Testis (tissue), 2 donors: ENCODE results near the gene CDKAL1.

Experiments used
- POLR2A ChIP-seq: fragments of 450-650 bp; IDR thresholded peaks from one replicate; pipeline ENCODE4 v1.6.1; 2017; ENCODE audit warnings: antibody characterized with exemption, mild to moderate bottlenecking, moderate library complexity
- TF ChIP-seq, protein P1 (sequence below), 3 experiments: fragments of 450-650 bp in 2 of 3; fragments of 200-600 bp in 1 of 3; sonication (generic) in 1 of 3; IDR thresholded peaks; one replicate each; pipeline ENCODE4 v1.5.1; 2016 to 2019; ENCODE audit warnings: antibody characterized with exemption in 3 of 3, mild to moderate bottlenecking in 2 of 3, moderate library complexity in 1 of 3

- no peak for TF ChIP-seq POLR2A
- TF ChIP-seq, protein P1, sequence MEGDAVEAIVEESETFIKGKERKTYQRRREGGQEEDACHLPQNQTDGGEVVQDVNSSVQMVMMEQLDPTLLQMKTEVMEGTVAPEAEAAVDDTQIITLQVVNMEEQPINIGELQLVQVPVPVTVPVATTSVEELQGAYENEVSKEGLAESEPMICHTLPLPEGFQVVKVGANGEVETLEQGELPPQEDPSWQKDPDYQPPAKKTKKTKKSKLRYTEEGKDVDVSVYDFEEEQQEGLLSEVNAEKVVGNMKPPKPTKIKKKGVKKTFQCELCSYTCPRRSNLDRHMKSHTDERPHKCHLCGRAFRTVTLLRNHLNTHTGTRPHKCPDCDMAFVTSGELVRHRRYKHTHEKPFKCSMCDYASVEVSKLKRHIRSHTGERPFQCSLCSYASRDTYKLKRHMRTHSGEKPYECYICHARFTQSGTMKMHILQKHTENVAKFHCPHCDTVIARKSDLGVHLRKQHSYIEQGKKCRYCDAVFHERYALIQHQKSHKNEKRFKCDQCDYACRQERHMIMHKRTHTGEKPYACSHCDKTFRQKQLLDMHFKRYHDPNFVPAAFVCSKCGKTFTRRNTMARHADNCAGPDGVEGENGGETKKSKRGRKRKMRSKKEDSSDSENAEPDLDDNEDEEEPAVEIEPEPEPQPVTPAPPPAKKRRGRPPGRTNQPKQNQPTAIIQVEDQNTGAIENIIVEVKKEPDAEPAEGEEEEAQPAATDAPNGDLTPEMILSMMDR (IDR thresholded peaks at IDR 0.05) = no peak
Observed at GRCh38 chr6:21213492-21213891, 679.2 kb downstream of the CDKAL1 start.
